Cardiac septum (tissue), 1 donor: ENCODE results near the gene TUBB8B. TPM values are rescaled to one million over a fixed set of nuclear protein-coding genes. Genes with fewer than 3 reads are reported as not detected.
"Not testable (repeated sequence)": the region's sequence is repeated elsewhere in the genome, so short reads cannot be mapped to it uniquely, and the experiment has no call there.

Experiments
- DNase-seq: peaks from one replicate; pipeline ENCODE4 v3.0.0-alpha.2; 2020; ENCODE audit warnings: low spot score
- intact Hi-C: fragments of 100-400 bp; cut with DNase I; formaldehyde crosslinking; loops from one replicate; pipeline ENCODE4 v1.14.0; 2022
- total RNA-seq: library from RNA; stranded (reverse); fragmentation: NEBNext Ultra II Directional; extraction: Animal tissue kit (Norgen Biotek cat#: 25700); gene quantifications from one replicate; pipeline ENCODE4 v1.2.1, GENCODE V29; 2021
- donor health status: DM: no; HTN: no; CAD: no.

The TUBB8B gene
- total RNA-seq, 1 donor from 2014 or later: not detected

- intact Hi-C loops, DNase-seq: not testable (repeated sequence)
Observed at GRCh38 chr18:48696-49095, 719 bp downstream of the TUBB8B start.

GRCh38 chr18:13177-13576 lies 36.2 kb downstream of the TUBB8B start:
- DNase-seq, intact Hi-C loops: not testable (repeated sequence)

- DNase-seq, intact Hi-C loops: not testable (repeated sequence)
Observed at GRCh38 chr18:12773-13172, 36.6 kb downstream of the TUBB8B start.

- DNase-seq, intact Hi-C loops: not testable (repeated sequence)
Observed at GRCh38 chr18:11383-12274, 37.8 kb downstream of the TUBB8B start.

- DNase-seq, intact Hi-C loops: not testable (repeated sequence)
Observed at GRCh38 chr18:10624-11184, 38.7 kb downstream of the TUBB8B start.

GRCh38 chr18:9937-10336 lies 39.5 kb downstream of the TUBB8B start:
- DNase-seq, intact Hi-C loops: not testable (repeated sequence)

Other genes with a start within 250 kb of the TUBB8B start
- gene USP14, start 108.9 kb upstream of the TUBB8B start, total RNA-seq: 44.3 TPM
- gene THOC1, start 218.4 kb upstream of the TUBB8B start, total RNA-seq: 13.5 TPM